Transverse colon (tissue), 3 donors: ENCODE data around the gene ARF6.

Experiments used
- POLR2A ChIP-seq: fragments of 450-650 bp; IDR thresholded peaks from one replicate; pipeline ENCODE4 v1.6.1; 2016; ENCODE audit warnings: antibody characterized with exemption, mild to moderate bottlenecking, moderate library complexity
- TF ChIP-seq, protein P1 (sequence below), 5 experiments: fragments of 200-600 bp in 3 of 5; fragments of 450-650 bp in 2 of 5; sonication (generic) in 3 of 5; IDR thresholded peaks; 1 replicate in 2 of 5; 2 replicates in 3 of 5; pipeline ENCODE4 v1.5.1; 2016 to 2017; ENCODE audit warnings: antibody characterized with exemption in 5 of 5, inconsistent platforms in 3 of 5, mild to moderate bottlenecking in 2 of 5, moderate library complexity in 1 of 5

DNA sequence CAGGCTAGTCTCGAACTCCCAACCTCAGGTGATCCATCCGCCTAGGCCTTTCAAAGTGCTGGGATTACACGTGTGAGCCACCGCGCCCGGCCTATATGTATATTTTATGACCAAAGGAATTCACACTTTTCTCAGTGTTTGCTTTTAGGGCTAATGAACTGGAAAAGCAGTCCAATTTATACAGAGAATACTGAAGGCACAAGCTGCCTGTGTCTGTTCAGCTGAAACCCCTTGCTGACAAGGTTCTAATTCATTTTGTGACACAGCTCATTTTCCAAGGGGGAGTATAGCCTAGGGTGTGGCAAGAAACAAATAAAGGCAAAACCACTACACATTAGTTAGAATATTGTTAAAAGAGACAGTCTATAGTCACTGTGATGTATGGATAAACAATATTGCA, 22.0 kb upstream of the ARF6 start:
- TF ChIP-seq, protein P1, sequence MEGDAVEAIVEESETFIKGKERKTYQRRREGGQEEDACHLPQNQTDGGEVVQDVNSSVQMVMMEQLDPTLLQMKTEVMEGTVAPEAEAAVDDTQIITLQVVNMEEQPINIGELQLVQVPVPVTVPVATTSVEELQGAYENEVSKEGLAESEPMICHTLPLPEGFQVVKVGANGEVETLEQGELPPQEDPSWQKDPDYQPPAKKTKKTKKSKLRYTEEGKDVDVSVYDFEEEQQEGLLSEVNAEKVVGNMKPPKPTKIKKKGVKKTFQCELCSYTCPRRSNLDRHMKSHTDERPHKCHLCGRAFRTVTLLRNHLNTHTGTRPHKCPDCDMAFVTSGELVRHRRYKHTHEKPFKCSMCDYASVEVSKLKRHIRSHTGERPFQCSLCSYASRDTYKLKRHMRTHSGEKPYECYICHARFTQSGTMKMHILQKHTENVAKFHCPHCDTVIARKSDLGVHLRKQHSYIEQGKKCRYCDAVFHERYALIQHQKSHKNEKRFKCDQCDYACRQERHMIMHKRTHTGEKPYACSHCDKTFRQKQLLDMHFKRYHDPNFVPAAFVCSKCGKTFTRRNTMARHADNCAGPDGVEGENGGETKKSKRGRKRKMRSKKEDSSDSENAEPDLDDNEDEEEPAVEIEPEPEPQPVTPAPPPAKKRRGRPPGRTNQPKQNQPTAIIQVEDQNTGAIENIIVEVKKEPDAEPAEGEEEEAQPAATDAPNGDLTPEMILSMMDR (IDR thresholded peaks at IDR 0.05), result no peak
- no peak for TF ChIP-seq POLR2A
